Psoas muscle (tissue), 8 donors: Measurements from ENCODE around the gene NCAM1. TPM values are rescaled to one million over a fixed set of nuclear protein-coding genes. Genes with fewer than 3 reads are reported as not detected.

Experiments used
- ATAC-seq, 4 donors: fragments of 200-7000 bp; cut with Tn5 transposase; one replicate each; pipeline ENCODE4 v1.9.1; 2020; ENCODE audit warnings: moderate library complexity in 3 of 4, mild to moderate bottlenecking in 2 of 4
- DNase-seq, 2 donors: peaks; one replicate each; pipeline ENCODE4 v3.0.0-alpha.2; 2020
- H3K27ac ChIP-seq: fragments of 200-600 bp; one replicate; pipeline ENCODE4 v1.8.0; 2022
- H3K27me3 ChIP-seq, 3 donors: fragments of 200-600 bp in 1 of 3; one replicate each; pipeline versions ENCODE4 v1.6.1 to v1.8.0; 2013 to 2022; ENCODE audit warnings: low read length in 2 of 3, mild to moderate bottlenecking in 2 of 3, moderate library complexity in 1 of 3; ENCODE audit not compliant: insufficient read depth in 3 of 3
- H3K36me3 ChIP-seq, 2 donors: fragments of 200-600 bp in 1 of 2; one replicate each; pipeline versions ENCODE4 v1.6.1 to v1.8.0; 2013 to 2022; ENCODE audit warnings: low read depth in 1 of 2, mild to moderate bottlenecking in 1 of 2, moderate library complexity in 1 of 2; ENCODE audit not compliant: insufficient read depth in 1 of 2
- H3K4me1 ChIP-seq: fragments of 200-600 bp; one replicate; pipeline ENCODE4 v1.8.0; 2022
- H3K4me3 ChIP-seq: fragments of 200-600 bp; one replicate; pipeline ENCODE4 v1.8.0; 2022; ENCODE audit warnings: mild to moderate bottlenecking
- H3K9me3 ChIP-seq: fragments of 200-600 bp; one replicate; pipeline ENCODE4 v1.8.0; 2022
- WGBS, 3 donors: extraction: QIAGEN DNeasy Blood & Tissue Kit; methylation state at CpG; one replicate each; pipeline versions ENCODE4 v1.1.6 to v1.1.7; 2013; 5-methylcytosine and 5-hydroxymethylcytosine counted together
- intact Hi-C, 2 donors: fragments of 100-400 bp; cut with DNase I; formaldehyde crosslinking; loops; one replicate each; pipeline versions ENCODE4 v1.11.0 to v1.14.2; 2022
- polyA plus RNA-seq, 3 donors: library from polyadenylated mRNA; stranded (reverse); fragments of 200-250 nt; gene quantifications; one replicate each; pipeline ENCODE4 v1.2.3, GENCODE V29; 2013
- total RNA-seq, 4 donors: library from RNA; stranded (reverse); fragmentation: NEBNext Ultra II Directional in 2 of 4; extraction: Animal tissue kit (Norgen Biotek cat#: 25700) in 2 of 4; gene quantifications; one replicate each; pipeline versions ENCODE4 v1.2.1 to v1.2.4, GENCODE V29; 2021 to 2023
- TF ChIP-seq, protein P1 (sequence below): fragments of 200-600 bp; IDR thresholded peaks from one replicate; pipeline ENCODE4 v1.8.0; 2022; ENCODE audit warnings: antibody characterized with exemption
- donor health status: healthy with polysubstance abuse.
- donor health status: DM: no; HTN: no; CAD: no; lungs with moderate emphysema.
- donor health status: Bipolar disorder and iron deficiency.
- donor health status: healthy.
- donor health status: DM: yes; HTN: yes; CAD: no.
- donor health status: DM: no; HTN: no; CAD: no.
- donor health status: DM: no; HTN: no; CAD: no.
- donor health status: DM: yes; HTN: yes; CAD: no.

The NCAM1 gene
- total and polyA plus RNA-seq, 7 donors = 1.3 to 50.3 (median 3.0) TPM

- TF ChIP-seq, protein P1, sequence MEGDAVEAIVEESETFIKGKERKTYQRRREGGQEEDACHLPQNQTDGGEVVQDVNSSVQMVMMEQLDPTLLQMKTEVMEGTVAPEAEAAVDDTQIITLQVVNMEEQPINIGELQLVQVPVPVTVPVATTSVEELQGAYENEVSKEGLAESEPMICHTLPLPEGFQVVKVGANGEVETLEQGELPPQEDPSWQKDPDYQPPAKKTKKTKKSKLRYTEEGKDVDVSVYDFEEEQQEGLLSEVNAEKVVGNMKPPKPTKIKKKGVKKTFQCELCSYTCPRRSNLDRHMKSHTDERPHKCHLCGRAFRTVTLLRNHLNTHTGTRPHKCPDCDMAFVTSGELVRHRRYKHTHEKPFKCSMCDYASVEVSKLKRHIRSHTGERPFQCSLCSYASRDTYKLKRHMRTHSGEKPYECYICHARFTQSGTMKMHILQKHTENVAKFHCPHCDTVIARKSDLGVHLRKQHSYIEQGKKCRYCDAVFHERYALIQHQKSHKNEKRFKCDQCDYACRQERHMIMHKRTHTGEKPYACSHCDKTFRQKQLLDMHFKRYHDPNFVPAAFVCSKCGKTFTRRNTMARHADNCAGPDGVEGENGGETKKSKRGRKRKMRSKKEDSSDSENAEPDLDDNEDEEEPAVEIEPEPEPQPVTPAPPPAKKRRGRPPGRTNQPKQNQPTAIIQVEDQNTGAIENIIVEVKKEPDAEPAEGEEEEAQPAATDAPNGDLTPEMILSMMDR = no peak
- intact Hi-C loops = no loop called here
- Histone ChIP-seq H3K27me3 (peaks cover 0 to 6% (median 2%) of the 10 kb centered on the region in 3 donors), H3K9me3 (no peaks in the 10 kb centered on the region), H3K4me1 (no peaks in the 10 kb centered on the region), H3K27ac (no peak overlapping the region), H3K4me3 (no peak overlapping the region), H3K36me3 (no peaks in the 10 kb centered on the region)
- no peak for ATAC-seq
- DNase-seq = no peak
These were observed 191.3 kb downstream of the NCAM1 start for GRCh38 chr11:113152500-113152899.

- no peak for ATAC-seq
- TF ChIP-seq, protein P1 = no peak
These were observed 192.6 kb downstream of the NCAM1 start for GRCh38 chr11:113153847-113154246.

DNA sequence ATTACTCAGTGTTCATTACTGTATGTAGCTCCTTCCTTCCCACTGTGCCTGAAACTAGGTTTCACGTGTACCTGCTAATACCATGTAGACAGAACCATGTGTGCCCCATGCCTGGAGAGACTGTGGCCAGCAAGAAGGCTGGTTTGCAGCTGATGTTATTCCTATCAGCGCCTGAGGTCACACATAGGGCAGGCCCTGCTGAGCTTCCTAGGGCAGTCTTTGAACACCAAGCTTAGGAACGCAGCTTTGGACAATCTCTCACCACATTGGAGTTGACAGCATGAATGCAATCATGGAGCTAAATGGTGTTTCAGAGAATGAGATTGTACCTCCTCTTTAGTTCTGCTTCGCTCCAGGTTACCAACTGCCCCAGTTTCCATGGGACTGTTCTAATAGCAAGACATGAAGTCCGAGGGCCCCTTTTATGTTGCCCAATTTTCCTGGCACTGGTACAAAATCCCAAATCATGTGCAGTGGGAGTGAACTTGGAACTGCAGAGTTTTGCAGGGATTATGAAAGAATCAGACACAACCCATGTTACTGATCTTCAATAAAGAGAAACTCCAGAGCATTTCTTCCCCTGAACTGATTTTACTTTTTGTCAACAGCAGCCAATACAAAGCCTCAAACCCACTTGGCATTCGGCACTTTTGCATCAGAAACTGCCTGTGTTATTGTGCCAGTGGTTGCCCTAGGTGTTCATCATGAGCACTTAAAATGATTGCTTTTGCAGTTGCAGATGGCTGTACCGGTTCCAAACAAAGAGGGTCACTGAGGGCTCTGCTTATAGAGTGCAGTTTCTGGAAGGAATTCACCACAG lies 199.0 kb downstream of the NCAM1 start:
- TF ChIP-seq, protein P1 = no peak
- DNase-seq = no peak
- Histone ChIP-seq H3K4me1 (peaks cover 3% of the 10 kb centered on the region), H3K9me3 (no peaks in the 10 kb centered on the region), H3K36me3 (no peaks in the 10 kb centered on the region), H3K4me3 (no peak overlapping the region), H3K27me3 (peaks cover 0 to 17% (median 0%) of the 10 kb centered on the region in 3 donors), H3K27ac (no peak overlapping the region)
- WGBS, 3 donors = 55 to 71% (median 58%) methylated on average over 7 of the region's 7 CpGs
- ATAC-seq = peak in 1 of 4 donors; percentile 56
- intact Hi-C loops = no loop called here

More at GRCh38 chr11:113153847-113154246, 192.6 kb downstream of the NCAM1 start:
- no peak for DNase-seq
- intact Hi-C loops = no loop called here
- WGBS, 3 donors = 65 to 81% (median 71%) methylated on average over 2 of the region's 2 CpGs
- Histone ChIP-seq H3K27me3 (peaks cover 0 to 6% (median 0%) of the 10 kb centered on the region in 3 donors), H3K27ac (no peak overlapping the region), H3K9me3 (no peaks in the 10 kb centered on the region), H3K4me1 (no peaks in the 10 kb centered on the region), H3K4me3 (no peak overlapping the region), H3K36me3 (no peaks in the 10 kb centered on the region)

- peaks cover 0 to 18% (median 0%) of the 10 kb centered on the region in 3 donors for H3K27me3 ChIP-seq
- no peak overlapping the region for H3K4me3 ChIP-seq
- WGBS, 3 donors = 64 to 73% (median 69%) methylated on average over 6 of the region's 6 CpGs
- intact Hi-C loops = no loop called here
- H3K4me1 ChIP-seq = peaks cover 3% of the 10 kb centered on the region
- no peaks in the 10 kb centered on the region for H3K9me3 ChIP-seq
- H3K27ac ChIP-seq = no peak overlapping the region
- TF ChIP-seq, protein P1 = no peak
- ATAC-seq = no peak
- no peak for DNase-seq
- no peaks in the 10 kb centered on the region for H3K36me3 ChIP-seq
These were observed 199.5 kb downstream of the NCAM1 start for GRCh38 chr11:113160808-113161124.
